H1 (cell line): ENCODE measurements around the gene TMED10. TPM values are rescaled to one million over a fixed set of nuclear protein-coding genes. Genes with fewer than 3 reads are reported as not detected.

Source experiments
- CTCF ChIA-PET: fragments of 300-600 bp; sonication (Branson Sonifier 250); formaldehyde crosslinking; loops from one replicate; lab custom pipeline; 2021; ENCODE audit not compliant: partially characterized antibody; lab: Charles Lee
- POLR2A ChIA-PET: fragments of 300-600 bp; sonication (Branson Sonifier 250); formaldehyde crosslinking; loops from one replicate; lab custom pipeline; 2021; ENCODE audit warnings: inconsistent platforms; ENCODE audit not compliant: partially characterized antibody; lab: Charles Lee
- DNase-seq, 2 experiments: peaks; one replicate each; pipeline versions ENCODE4 v3.0.0 to v3.0.0-alpha.2; 2010 to 2022; ENCODE audit warnings: low spot score in 2 of 2, low read depth in 1 of 2, mixed read lengths in 1 of 2
- FAIRE-seq: peaks from 2 replicates; lab custom pipeline; 2011; peaks lifted over from hg19 to GRCh38; lab: Jason Lieb, UNC
- H2AFZ ChIP-seq: 2 replicates; pipeline ENCODE4 v1.8.1; 2012; ENCODE audit warnings: low read length, inconsistent platforms
- H2AK5ac ChIP-seq: 2 replicates; pipeline ENCODE4 v1.6.1; 2013; ENCODE audit warnings: low read depth, low read length
- H2BK120ac ChIP-seq: replicated peaks from 2 replicates; pipeline ENCODE3; 2013; ENCODE audit warnings: low read depth, low read length, inconsistent platforms
- H2BK12ac ChIP-seq: 2 replicates; pipeline ENCODE4 v1.6.1; 2013; ENCODE audit warnings: low read depth, low read length
- H2BK15ac ChIP-seq: 2 replicates; pipeline ENCODE4 v1.6.1; 2013; ENCODE audit warnings: low read length
- H2BK20ac ChIP-seq: 2 replicates; pipeline ENCODE4 v1.6.1; 2013; ENCODE audit warnings: low read length
- H2BK5ac ChIP-seq: 2 replicates; pipeline ENCODE4 v1.6.1; 2013; ENCODE audit warnings: low read depth, low read length
- H3K14ac ChIP-seq: 2 replicates; pipeline ENCODE4 v1.6.1; 2013; ENCODE audit warnings: inconsistent platforms; ENCODE audit not compliant: insufficient read length
- H3K18ac ChIP-seq: 2 replicates; pipeline ENCODE4 v1.6.1; 2013; ENCODE audit warnings: low read length; ENCODE audit errors: extremely low read depth
- H3K23ac ChIP-seq: 2 replicates; pipeline ENCODE4 v1.6.1; 2013; ENCODE audit warnings: inconsistent platforms; ENCODE audit not compliant: insufficient read length
- H3K23me2 ChIP-seq: 2 replicates; pipeline ENCODE4 v1.6.1; 2013; ENCODE audit warnings: low read depth, low read length
- H3K27ac ChIP-seq: 2 replicates; pipeline ENCODE4 v1.6.1; 2011; ENCODE audit warnings: low read depth, low read length, inconsistent platforms
- H3K27me3 ChIP-seq, 4 experiments: replicated peaks in 1 of 4; 1 replicate in 1 of 4; 2 replicates in 3 of 4; pipeline versions ENCODE4 v1.6.1 to v1.8.1; 2011 to 2013; ENCODE audit warnings: low read length in 3 of 4, mild to moderate bottlenecking in 3 of 4, inconsistent platforms in 2 of 4, mixed read lengths in 2 of 4, moderate library complexity in 1 of 4; ENCODE audit not compliant: control insufficient read depth in 3 of 4, insufficient read depth in 3 of 4; ENCODE audit errors: extremely low read depth in 1 of 4
- H3K36me3 ChIP-seq, 4 experiments: 2 replicates each; pipeline versions ENCODE4 v1.6.1 to v1.8.1; 2011 to 2013; ENCODE audit warnings: mild to moderate bottlenecking in 4 of 4, low read length in 3 of 4, moderate library complexity in 2 of 4, control low read depth in 1 of 4, inconsistent platforms in 1 of 4; ENCODE audit not compliant: insufficient read depth in 4 of 4, control insufficient read depth in 2 of 4
- H3K4ac ChIP-seq: replicated peaks from 2 replicates; pipeline ENCODE3; 2013; ENCODE audit warnings: low read length, low read depth, mixed read lengths, inconsistent platforms; ENCODE audit not compliant: insufficient read length
- H3K4me1 ChIP-seq, 4 experiments: replicated peaks in 1 of 4; 1 replicate in 1 of 4; 2 replicates in 3 of 4; pipeline versions ENCODE4 v1.6.1 to v1.8.1; 2011 to 2013; ENCODE audit warnings: low read length in 3 of 4, inconsistent platforms in 2 of 4, mixed read lengths in 1 of 4; ENCODE audit not compliant: insufficient read depth in 4 of 4, control insufficient read depth in 3 of 4
- H3K4me2 ChIP-seq, 2 experiments: 2 replicates each; pipeline versions ENCODE4 v1.6.1 to v1.8.1; 2011 to 2013; ENCODE audit warnings: low read depth in 2 of 2, low read length in 2 of 2, control low read depth in 1 of 2, inconsistent platforms in 1 of 2, mild to moderate bottlenecking in 1 of 2; ENCODE audit not compliant: insufficient read depth in 1 of 2
- H3K4me3 ChIP-seq, 4 experiments: fragments of 200-600, 300-600 bp in 1 of 4; sonication (generic), shearing (Covaris generic), sonication (Bioruptor Twin) in 1 of 4; 2 replicates each; pipeline versions ENCODE4 v1.5.1 to v1.8.1; 2011 to 2016; ENCODE audit warnings: low read length in 4 of 4, low read depth in 3 of 4, control low read depth in 2 of 4, inconsistent platforms in 2 of 4, mild to moderate bottlenecking in 2 of 4, mixed read lengths in 1 of 4, moderate library complexity in 1 of 4; ENCODE audit not compliant: insufficient read depth in 2 of 4; ENCODE audit errors: extremely low read depth in 1 of 4
- H3K56ac ChIP-seq: replicated peaks from 2 replicates; pipeline ENCODE3; 2013; ENCODE audit warnings: low read depth, mild to moderate bottlenecking, mixed read lengths, low read length, inconsistent platforms; ENCODE audit not compliant: insufficient read length
- H3K79me1 ChIP-seq: 2 replicates; pipeline ENCODE4 v1.6.1; 2013; ENCODE audit warnings: low read depth, low read length, control low read depth
- H3K79me2 ChIP-seq, 2 experiments: 2 replicates each; pipeline versions ENCODE4 v1.6.1 to v1.8.1; 2012 to 2013; ENCODE audit warnings: low read length in 2 of 2, mild to moderate bottlenecking in 2 of 2, inconsistent platforms in 1 of 2; ENCODE audit not compliant: insufficient read depth in 2 of 2, control insufficient read depth in 1 of 2
- H3K9ac ChIP-seq, 4 experiments: replicated peaks in 1 of 4; 1 replicate in 1 of 4; 2 replicates in 3 of 4; pipeline versions ENCODE4 v1.6.1 to v1.8.1; 2011 to 2013; ENCODE audit warnings: low read depth in 3 of 4, low read length in 3 of 4, control low read depth in 2 of 4, mild to moderate bottlenecking in 2 of 4, moderate library complexity in 2 of 4, inconsistent platforms in 1 of 4; ENCODE audit errors: extremely low read depth in 1 of 4
- H3K9me3 ChIP-seq, 2 experiments: 2 replicates each; pipeline versions ENCODE4 v1.6.1 to v1.8.1; 2012 to 2013; ENCODE audit warnings: mild to moderate bottlenecking in 2 of 2, moderate library complexity in 2 of 2, control low read depth in 1 of 2, inconsistent platforms in 1 of 2, low read depth in 1 of 2, low read length in 1 of 2, mixed read lengths in 1 of 2; ENCODE audit not compliant: insufficient read depth in 2 of 2
- H4K20me1 ChIP-seq, 2 experiments: replicated peaks in 1 of 2; 2 replicates each; pipeline versions ENCODE3 to v1.8.1; 2011 to 2013; ENCODE audit warnings: inconsistent platforms in 2 of 2, low read length in 2 of 2, mild to moderate bottlenecking in 1 of 2; ENCODE audit not compliant: insufficient read depth in 2 of 2, control insufficient read depth in 1 of 2
- H4K5ac ChIP-seq: 2 replicates; pipeline ENCODE4 v1.6.1; 2013; ENCODE audit warnings: low read length, low read depth, mixed read lengths, inconsistent platforms; ENCODE audit not compliant: insufficient read length
- H4K8ac ChIP-seq: 2 replicates; pipeline ENCODE4 v1.8.0; 2013; ENCODE audit warnings: mild to moderate bottlenecking, moderate library complexity, low read length, inconsistent platforms; ENCODE audit not compliant: insufficient read depth; ENCODE audit errors: extremely low read depth
- H4K91ac ChIP-seq: replicated peaks from 2 replicates; pipeline ENCODE3; 2013; ENCODE audit warnings: low read length, mixed read lengths, inconsistent platforms; ENCODE audit not compliant: insufficient read length
- ATF2 ChIP-seq: IDR thresholded peaks from 2 replicates; pipeline ENCODE4 v1.6.1; 2012; ENCODE audit warnings: low read length, inconsistent platforms
- ATF3 ChIP-seq: IDR thresholded peaks from 2 replicates; pipeline ENCODE4 v1.6.1; 2011; ENCODE audit warnings: low read depth, mild to moderate bottlenecking, low read length; ENCODE audit not compliant: insufficient read depth
- BRCA1 ChIP-seq: IDR thresholded peaks from 2 replicates; pipeline ENCODE4 v1.6.1; 2012; ENCODE audit warnings: low read depth, low read length, improper control_type of control experiment
- GTF2F1 ChIP-seq: IDR thresholded peaks from 2 replicates; pipeline ENCODE4 v1.6.1; 2012; ENCODE audit warnings: low read depth, low read length, improper control_type of control experiment, borderline replicate concordance
- NRF1 ChIP-seq: IDR thresholded peaks from 2 replicates; pipeline ENCODE4 v1.6.1; 2011; ENCODE audit warnings: mild to moderate bottlenecking, low read depth, low read length, improper control_type of control experiment
- RBBP5 ChIP-seq: IDR thresholded peaks from 2 replicates; pipeline ENCODE4 v1.7.1; 2012; ENCODE audit warnings: low read depth, mild to moderate bottlenecking, inconsistent platforms, low read length, moderate library complexity, borderline replicate concordance
- SP4 ChIP-seq: IDR thresholded peaks from 2 replicates; pipeline ENCODE4 v1.6.1; 2012; ENCODE audit warnings: low read length, inconsistent platforms
- SRF ChIP-seq: IDR thresholded peaks from 2 replicates; pipeline ENCODE4 v1.6.1; 2011; ENCODE audit warnings: mild to moderate bottlenecking, low read depth, low read length, moderate library complexity
- TAF1 ChIP-seq: IDR thresholded peaks from 2 replicates; pipeline ENCODE4 v1.6.1; 2011; ENCODE audit warnings: mild to moderate bottlenecking, low read depth, low read length
- TAF7 ChIP-seq: optimal IDR thresholded peaks from 2 replicates; pipeline ENCODE3; 2011; ENCODE audit warnings: low read depth, mild to moderate bottlenecking, inconsistent platforms, low read length, moderate library complexity, borderline replicate concordance
- TBP ChIP-seq: IDR thresholded peaks from 2 replicates; pipeline ENCODE4 v1.6.1; 2011; ENCODE audit warnings: low read depth, low read length, improper control_type of control experiment
- WGBS, 2 experiments: shearing (Covaris generic) in 1 of 2; methylation state at CpG; one replicate each; pipeline versions ENCODE4 v1.1.6 to v1.1.7; 2013 to 2015; ENCODE audit warnings: low lambda C conversion rate in 2 of 2, mixed read lengths in 2 of 2, inconsistent platforms in 1 of 2, low coverage in 1 of 2, missing lambda C conversion rate in 1 of 2; ENCODE audit not compliant: insufficient replicate concordance in 2 of 2, insufficient coverage in 1 of 2, insufficient read length in 1 of 2; ENCODE audit errors: extremely low coverage in 1 of 2, missing lambda C conversion rate in 1 of 2; 5-methylcytosine and 5-hydroxymethylcytosine counted together
- polyA plus RNA-seq, 7 experiments: library from polyadenylated mRNA; depleted of rRNA in 3 of 7; stranded (reverse) in 5 of 7; unstranded in 2 of 7; fragments of >200 nt in 5 of 7; fragments of 200-250 nt in 2 of 7; gene quantifications; 1 replicate in 5 of 7; 2 replicates in 1 of 7; 4 replicates in 1 of 7; pipeline versions ENCODE4 v1.2.1 to v1.2.3, GENCODE V29; 2011 to 2013; ENCODE audit warnings: missing spikeins in 2 of 7, mixed read lengths in 2 of 7
- total RNA-seq: library from RNA; stranded (reverse); fragmentation: NEBNext Ultra II Directional; extraction: Animal tissue kit (Norgen Biotek cat#: 25700); gene quantifications from 2 replicates; pipeline ENCODE4 v1.2.1, GENCODE V29; 2021

Gene TMED10
- total and polyA plus RNA-seq, 2 of the 8 experiments (the other 6 are each of a cell fraction or from before 2014, with no cell fraction given) = 218 to 250 TPM

GRCh38 chr14:75204116-75204515 lies 27.7 kb upstream of the TMED10 start:
- H2BK12ac ChIP-seq = no peak overlapping the region
- H3K9ac ChIP-seq = no peak overlapping the region
- no peak overlapping the region for H2AK5ac ChIP-seq
- 94% methylated on average over 3 of the region's 3 CpGs; no CpG with 5 or more reads in 1 of the 2 experiments for WGBS, 2 experiments
- H3K36me3 ChIP-seq = no peaks in the 10 kb centered on the region
- no peak overlapping the region for H2AFZ ChIP-seq
- H3K14ac ChIP-seq = no peak overlapping the region
- H3K23me2 ChIP-seq = no peaks in the 10 kb centered on the region
- no peak overlapping the region for H4K91ac ChIP-seq
- TF ChIP-seq GTF2F1 (no peak), ATF2 (no peak), TBP (no peak), TAF7 (no peak), SP4 (no peak), TAF1 (no peak), BRCA1 (no peak), RBBP5 (no peak), ATF3 (no peak), NRF1 (no peak), SRF (no peak)
- H3K56ac ChIP-seq = no peak overlapping the region
- H3K4me1 ChIP-seq = no peaks in the 10 kb centered on the region; a peak in 1 of 7 replicates
- no peak overlapping the region for H3K4ac ChIP-seq
- ChIA-PET CTCF (interaction anchor here (1.0 to 1.1 kb wide), 2 partner anchors 25 to 43 kb away, joined by 3 to 4 read pairs; no protein-coding TSS in a partner anchor), POLR2A (no interaction called here)
- H3K23ac ChIP-seq = no peak overlapping the region
- H3K4me2 ChIP-seq = no peak overlapping the region
- no peaks in the 10 kb centered on the region for H3K79me1 ChIP-seq
- H3K79me2 ChIP-seq = no peaks in the 10 kb centered on the region
- no peak overlapping the region for H2BK120ac ChIP-seq
- H2BK20ac ChIP-seq = no peak overlapping the region
- FAIRE-seq = no peak
- no peaks in the 10 kb centered on the region for H3K9me3 ChIP-seq
- no peak overlapping the region for H4K5ac ChIP-seq
- no peak overlapping the region for H2BK5ac ChIP-seq
- H3K27me3 ChIP-seq = no peaks in the 10 kb centered on the region
- no peak overlapping the region for H3K4me3 ChIP-seq
- no peak overlapping the region for H4K8ac ChIP-seq
- H4K20me1 ChIP-seq = no peaks in the 10 kb centered on the region
- no peak overlapping the region for H3K27ac ChIP-seq
- no peak for DNase-seq
- no peak overlapping the region for H3K18ac ChIP-seq
- no peak overlapping the region for H2BK15ac ChIP-seq
